MCF 10A (cell line): ENCODE data around the gene PAPPA2. TPM values are rescaled to one million over a fixed set of nuclear protein-coding genes. Genes with fewer than 3 reads are reported as not detected.
"Not testable (repeated sequence)": the region's sequence is repeated elsewhere in the genome, so short reads cannot be mapped to it uniquely, and the experiment has no call there.

Experiments
- Bru-seq: library from RNA; stranded (reverse); fragments of 400-500 nt; gene quantifications from one replicate; lab custom pipeline; 2021; lab: Mats Ljungman, UMichigan
- BruChase-seq, 2 experiments: library from RNA; stranded (reverse); fragments of 400-500 nt; gene quantifications; one replicate each; lab custom pipeline; 2021; lab: Mats Ljungman, UMichigan
- BruUV-seq: library from RNA; stranded (reverse); fragments of 400-500 nt; replicated peaks from 2 replicates; lab custom pipeline; 2021; lab: Mats Ljungman, UMichigan
- CTCF ChIA-PET: fragments of 300-600 bp; sonication (Branson Sonifier 250); formaldehyde crosslinking; extraction: SDS; loops from one replicate; lab custom pipeline; 2021; ENCODE audit warnings: antibody characterized with exemption, inconsistent platforms; lab: Yijun Ruan, JAX
- POLR2A ChIA-PET: fragments of 300-600, 350-650 bp; sonication (Branson Sonifier 250); formaldehyde crosslinking; extraction: SDS; loops from one replicate; lab custom pipeline; 2020; ENCODE audit warnings: antibody characterized with exemption, inconsistent platforms; lab: Yijun Ruan, JAX
- DNase-seq: peaks from one replicate; pipeline ENCODE4 v3.0.0-alpha.2; 2018; ENCODE audit not compliant: unreplicated experiment
- H3K27ac Mint-ChIP-seq: one replicate; pipeline ENCODE4 v1.8.0; 2022; ENCODE audit warnings: mild to moderate bottlenecking, low read depth, mixed read lengths; ENCODE audit not compliant: unreplicated experiment
- H3K27me3 Mint-ChIP-seq: one replicate; pipeline ENCODE4 v1.8.0; 2022; ENCODE audit warnings: mixed read lengths; ENCODE audit not compliant: insufficient read depth, unreplicated experiment
- H3K36me3 Mint-ChIP-seq: one replicate; pipeline ENCODE4 v1.8.0; 2022; ENCODE audit warnings: mild to moderate bottlenecking, moderate library complexity, mixed read lengths; ENCODE audit not compliant: insufficient read depth, unreplicated experiment
- H3K4me1 Mint-ChIP-seq: one replicate; pipeline ENCODE4 v1.8.0; 2022; ENCODE audit warnings: mixed read lengths; ENCODE audit not compliant: insufficient read depth, unreplicated experiment
- H3K4me3 Mint-ChIP-seq: one replicate; pipeline ENCODE4 v1.8.0; 2022; ENCODE audit warnings: mild to moderate bottlenecking, moderate library complexity, mixed read lengths; ENCODE audit not compliant: unreplicated experiment
- H3K9me3 Mint-ChIP-seq: one replicate; pipeline ENCODE4 v1.8.0; 2022; ENCODE audit warnings: mixed read lengths; ENCODE audit not compliant: unreplicated experiment
- CTCF ChIP-seq: fragments of 200-600 bp; IDR thresholded peaks from one replicate; pipeline ENCODE4 v1.8.0; 2022; ENCODE audit warnings: antibody characterized with exemption, mild to moderate bottlenecking; ENCODE audit not compliant: unreplicated experiment
- intact Hi-C: fragments of 100-400 bp; cut with micrococcal nuclease; formaldehyde crosslinking; loops from 2 replicates; pipeline ENCODE4 v1.14.1; 2022
- long read RNA-seq: library from polyadenylated mRNA; stranded (forward); transcript quantifications from one replicate; pipeline ENCODE4 v2.0.0, GENCODE V29; 2022
- total RNA-seq: library from RNA; stranded (reverse); gene quantifications from 2 replicates; pipeline ENCODE4 v1.2.3, GENCODE V29; 2022

PAPPA2 gene
- total RNA-seq (11.5 and 35.7 TPM in 2 replicates), Bru-seq, nascent RNA (percentile 82 among the genes with signal in this experiment), BruChase-seq, experiment 1, labeled RNA remaining after a 6-hour chase (percentile 79 among the genes with signal in this experiment), BruChase-seq, experiment 2, labeled RNA remaining after a 2-hour chase (percentile 81 among the genes with signal in this experiment)
- long read RNA-seq, partial matches to known transcripts = 6 of 10 reads
- long read RNA-seq, other reads (novel, unspliced or antisense) = 4 of 10 reads

DNA sequence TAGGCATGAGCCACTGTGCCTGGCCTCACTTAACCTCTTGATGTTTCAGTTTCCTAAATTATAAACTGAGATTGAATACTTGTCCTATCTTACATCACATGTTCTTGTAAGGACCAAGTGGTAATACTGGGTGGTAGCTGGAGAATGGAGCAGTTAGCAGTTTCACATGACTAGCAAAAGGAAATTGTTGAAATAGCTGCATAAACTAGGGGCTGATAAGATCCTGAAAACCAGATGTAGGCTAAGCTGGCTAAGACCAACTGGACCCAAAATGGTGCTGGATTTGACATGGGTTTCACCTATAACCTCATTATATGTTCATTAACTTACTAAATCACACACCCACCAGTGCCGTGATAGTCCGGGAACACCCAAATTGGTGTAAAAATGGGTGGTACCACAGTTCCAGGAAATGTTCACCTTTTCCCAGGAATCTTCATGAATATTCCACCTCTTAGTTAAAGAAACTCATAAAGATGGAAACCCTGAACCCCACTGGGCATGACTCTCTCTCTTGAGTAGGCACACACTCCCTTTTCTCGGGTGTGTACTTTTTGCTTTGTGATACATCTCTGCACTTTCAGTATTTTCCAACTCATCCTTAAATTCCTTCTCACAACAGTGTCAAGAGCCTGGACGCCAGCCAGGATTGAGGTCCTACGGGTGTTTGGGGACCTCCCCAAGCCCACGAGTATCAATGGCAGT, at the start of gene PAPPA2:
Gene PAPPA2, plus strand, starts transcription at position 502 of the 705 bp plus-strand sequence. CDS start 93,148 bp downstream, outside the sequence.
- no peak for DNase-seq
- Mint-ChIP-seq H3K4me1 (no peaks in the 10 kb centered on the region), H3K27ac (no peak within 1 kb of the TSS), H3K9me3 (no peaks in the 10 kb centered on the region), H3K4me3 (no peak within 1 kb of the TSS), H3K27me3 (no peaks in the 10 kb centered on the region), H3K36me3 (no peaks in the 10 kb centered on the region)
- intact Hi-C loops = no loop called here
- CTCF ChIA-PET = interaction anchor here (0.6 kb wide), 2 partner anchors 22 to 1498 kb away, joined by 3 read pairs; no protein-coding TSS in a partner anchor
- no peak for TF ChIP-seq CTCF
- POLR2A ChIA-PET = no interaction called here
- no TSS peak for BruUV-seq

GRCh38 chr1:176416777-176417176, 46.2 kb upstream of the PAPPA2 start:
- POLR2A ChIA-PET = no interaction called here
- H3K36me3 Mint-ChIP-seq = no peaks in the 10 kb centered on the region

GRCh38 chr1:176419608-176420007, 43.4 kb upstream of the PAPPA2 start:
- DNase-seq = not testable (repeated sequence)

More at GRCh38 chr1:176416777-176417176, 46.2 kb upstream of the PAPPA2 start:
- no peaks in the 10 kb centered on the region for H3K27me3 Mint-ChIP-seq
- H3K27ac Mint-ChIP-seq = no peak overlapping the region
- H3K4me3 Mint-ChIP-seq = no peak overlapping the region
- BruUV-seq = no TSS peak
- no peaks in the 10 kb centered on the region for H3K9me3 Mint-ChIP-seq
- intact Hi-C loops = no loop called here
- DNase-seq = no peak
- TF ChIP-seq CTCF = no peak
- H3K4me1 Mint-ChIP-seq = no peaks in the 10 kb centered on the region
- CTCF ChIA-PET = interaction anchor here (0.6 to 1.1 kb wide), 3 partner anchors 12 to 111 kb away, joined by 3 read pairs; no protein-coding TSS in a partner anchor

DNA sequence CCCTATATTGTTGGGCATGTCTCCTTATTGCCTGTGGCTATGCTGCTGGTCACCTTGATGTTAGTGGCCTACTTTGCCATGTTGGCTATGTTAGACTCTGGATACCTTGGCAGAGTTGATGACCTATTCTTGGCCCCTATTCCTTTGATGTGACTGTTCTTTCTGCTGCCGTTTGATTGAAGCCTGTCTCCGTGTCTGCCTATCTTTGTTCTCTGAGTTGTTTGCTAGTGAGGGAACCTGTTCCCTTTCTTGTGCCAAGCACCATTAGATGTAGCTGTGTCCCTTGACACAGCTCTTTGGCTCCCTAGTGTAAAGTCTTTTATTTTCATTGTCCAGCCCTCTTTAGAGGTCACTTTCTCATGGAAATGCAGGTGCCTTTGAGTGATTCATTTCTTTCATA, 28.7 kb upstream of the PAPPA2 start:
- Mint-ChIP-seq H3K4me3 (no peak overlapping the region), H3K27ac (no peak overlapping the region), H3K27me3 (no peaks in the 10 kb centered on the region), H3K4me1 (no peaks in the 10 kb centered on the region), H3K9me3 (no peaks in the 10 kb centered on the region), H3K36me3 (no peaks in the 10 kb centered on the region)
- ChIA-PET POLR2A (no interaction called here), CTCF (no interaction called here)
- intact Hi-C loops = no loop called here
- BruUV-seq = no TSS peak
- DNase-seq = no peak
- TF ChIP-seq CTCF = no peak

More at GRCh38 chr1:176419608-176420007, 43.4 kb upstream of the PAPPA2 start:
- H3K27ac Mint-ChIP-seq, BruUV-seq, intact Hi-C loops, H3K9me3 Mint-ChIP-seq, H3K4me1 Mint-ChIP-seq, H3K4me3 Mint-ChIP-seq, H3K27me3 Mint-ChIP-seq, H3K36me3 Mint-ChIP-seq: not testable (repeated sequence)
- POLR2A ChIA-PET = interaction anchor here (0.7 kb wide), 1 partner anchor 40 kb away, joined by 4 read pairs; no protein-coding TSS in a partner anchor
- CTCF ChIA-PET = interaction anchor here (0.6 to 0.7 kb wide), 3 partner anchors 26 to 1029 kb away, joined by 3 to 4 read pairs (median 4); no protein-coding TSS in a partner anchor
